Left renal pelvis (tissue), 4 donors: ENCODE data around the gene RNU1-2. TPM values are rescaled to one million over a fixed set of nuclear protein-coding genes. Genes with fewer than 3 reads are reported as not detected.
"Not testable (repeated sequence)": the region's sequence is repeated elsewhere in the genome, so short reads cannot be mapped to it uniquely, and the experiment has no call there.

Source experiments
- DNase-seq, 4 donors: peaks; one replicate each; pipeline ENCODE4 v3.0.0-alpha.2; 2013; ENCODE audit warnings: low read depth in 4 of 4, low spot score in 3 of 4
- polyA plus RNA-seq, 4 donors: library from polyadenylated mRNA; unstranded; fragments of 120-200 nt; gene quantifications; one replicate each; pipeline ENCODE4 v1.2.1, GENCODE V29; 2013; ENCODE audit not compliant: insufficient read length in 4 of 4

Gene RNU1-2
- polyA plus RNA-seq = not detected

DNA sequence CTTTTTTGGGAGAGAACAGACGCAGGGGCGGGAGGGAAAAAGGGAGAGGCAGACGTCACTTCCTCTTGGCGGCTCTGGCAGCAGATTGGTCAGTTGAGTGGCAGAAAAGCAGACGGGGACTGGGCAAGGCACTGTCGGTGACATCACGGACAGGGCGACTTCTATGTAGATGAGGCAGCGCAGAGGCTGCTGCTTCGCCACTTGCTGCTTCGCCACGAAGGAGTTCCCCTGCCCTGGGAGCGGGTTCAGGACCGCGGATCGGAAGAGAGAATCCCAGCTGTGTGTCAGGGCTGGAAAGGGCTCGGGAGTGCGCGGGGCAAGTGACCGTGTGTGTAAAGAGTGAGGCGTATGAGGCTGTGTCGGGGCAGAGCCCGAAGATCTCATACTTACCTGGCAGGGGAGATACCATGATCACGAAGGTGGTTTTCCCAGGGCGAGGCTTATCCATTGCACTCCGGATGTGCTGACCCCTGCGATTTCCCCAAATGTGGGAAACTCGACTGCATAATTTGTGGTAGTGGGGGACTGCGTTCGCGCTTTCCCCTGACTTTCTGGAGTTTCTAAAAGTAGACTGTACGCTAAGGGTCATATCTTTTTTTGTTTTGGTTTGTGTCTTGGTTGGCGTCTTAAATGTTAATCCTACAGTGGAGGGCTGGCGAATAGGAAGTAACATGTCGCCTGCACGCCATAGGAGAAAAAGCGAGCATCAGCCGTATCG, at the start of gene RNU1-2:
Gene RNU1-2, plus strand, starts transcription at position 383 of the 718 bp plus-strand sequence.
- peak in 3 of 4 donors; percentile 93 to 98 (median 96) for DNase-seq

DNA sequence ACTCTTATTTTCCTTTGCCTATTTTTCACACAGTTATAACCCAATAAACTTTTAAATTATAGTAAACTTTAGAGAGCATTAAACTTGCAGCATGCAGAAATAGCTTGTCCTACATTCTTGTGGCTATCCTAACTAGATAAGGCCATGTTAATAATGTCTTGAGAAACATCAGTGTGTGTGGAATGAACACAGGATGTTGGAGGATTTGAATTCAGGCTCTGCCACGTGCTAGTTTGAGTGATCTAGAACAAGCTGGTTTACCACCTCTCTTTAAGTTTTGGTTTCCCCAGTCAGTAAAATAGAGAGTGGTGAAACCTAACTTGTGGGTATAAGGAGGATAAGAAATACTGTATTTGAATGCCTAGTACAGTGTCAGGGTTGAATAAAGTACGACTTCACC, 39.6 kb upstream of the RNU1-2 start:
- not testable (repeated sequence) for DNase-seq

GRCh38 chr1:16859167-16860041, 36.4 kb upstream of the RNU1-2 start:
- not testable (repeated sequence) for DNase-seq

DNA sequence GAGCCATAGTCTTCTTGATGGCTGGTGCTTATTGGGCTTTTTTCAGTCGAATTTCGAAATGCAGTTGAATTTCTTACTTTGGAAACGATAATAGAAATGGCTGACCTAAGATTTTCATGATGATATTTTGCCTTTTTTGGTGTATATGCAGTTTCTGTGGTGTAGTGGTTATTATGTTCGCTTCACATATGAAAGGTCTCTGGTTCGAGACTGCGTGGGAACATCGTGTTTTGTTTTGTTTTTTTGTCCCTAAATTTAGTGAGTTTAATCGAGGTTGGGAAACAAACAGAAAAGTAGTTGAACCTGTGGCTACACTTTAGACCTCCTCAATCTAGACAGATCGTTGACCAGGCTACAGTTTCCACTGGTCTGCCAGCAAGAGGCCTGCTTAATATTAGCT, 35.7 kb upstream of the RNU1-2 start:
- not testable (repeated sequence) for DNase-seq

GRCh38 chr1:16861832-16862245, 33.9 kb upstream of the RNU1-2 start:
- not testable (repeated sequence) for DNase-seq

DNA sequence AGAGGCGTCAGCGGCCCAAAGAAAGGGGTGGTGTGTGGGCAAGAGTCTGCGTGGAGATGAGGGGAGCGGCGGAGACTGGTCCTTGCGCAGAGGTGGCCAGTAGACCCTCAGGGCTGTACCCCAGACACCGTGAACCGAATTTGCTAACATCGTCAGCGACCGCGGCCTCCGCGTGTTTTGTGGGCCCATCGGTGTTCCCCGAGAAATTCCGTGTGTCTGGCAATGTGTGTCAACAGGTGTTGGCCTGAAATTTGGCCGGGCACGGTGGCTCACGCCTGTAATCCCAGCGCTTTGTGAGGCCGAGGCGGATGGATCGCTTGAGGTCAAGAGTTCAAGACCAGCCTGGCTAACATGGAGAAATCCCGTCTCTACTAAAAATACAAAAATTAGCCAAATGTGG, 33.4 kb upstream of the RNU1-2 start:
- not testable (repeated sequence) for DNase-seq

DNA sequence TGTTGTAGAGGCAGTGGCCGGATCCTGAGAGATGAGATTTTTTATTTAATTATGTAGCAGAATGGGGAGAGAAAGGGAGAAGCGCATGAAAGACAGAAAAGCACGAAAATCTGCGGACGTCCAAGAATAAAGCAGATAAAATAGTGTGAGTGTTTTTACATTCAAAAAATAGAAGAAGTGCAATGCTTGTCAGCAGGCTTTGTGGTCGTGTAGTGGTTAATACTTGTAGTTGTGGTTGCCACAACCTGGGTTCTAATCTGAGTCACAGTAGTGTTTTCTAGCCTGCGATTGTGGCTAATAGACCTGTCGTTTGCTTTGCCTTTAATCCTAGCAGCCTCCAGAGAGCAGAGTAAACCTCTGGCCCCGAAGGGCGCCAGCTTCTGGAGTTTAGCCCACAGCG, 32.8 kb upstream of the RNU1-2 start:
- DNase-seq = not testable (repeated sequence)

DNA sequence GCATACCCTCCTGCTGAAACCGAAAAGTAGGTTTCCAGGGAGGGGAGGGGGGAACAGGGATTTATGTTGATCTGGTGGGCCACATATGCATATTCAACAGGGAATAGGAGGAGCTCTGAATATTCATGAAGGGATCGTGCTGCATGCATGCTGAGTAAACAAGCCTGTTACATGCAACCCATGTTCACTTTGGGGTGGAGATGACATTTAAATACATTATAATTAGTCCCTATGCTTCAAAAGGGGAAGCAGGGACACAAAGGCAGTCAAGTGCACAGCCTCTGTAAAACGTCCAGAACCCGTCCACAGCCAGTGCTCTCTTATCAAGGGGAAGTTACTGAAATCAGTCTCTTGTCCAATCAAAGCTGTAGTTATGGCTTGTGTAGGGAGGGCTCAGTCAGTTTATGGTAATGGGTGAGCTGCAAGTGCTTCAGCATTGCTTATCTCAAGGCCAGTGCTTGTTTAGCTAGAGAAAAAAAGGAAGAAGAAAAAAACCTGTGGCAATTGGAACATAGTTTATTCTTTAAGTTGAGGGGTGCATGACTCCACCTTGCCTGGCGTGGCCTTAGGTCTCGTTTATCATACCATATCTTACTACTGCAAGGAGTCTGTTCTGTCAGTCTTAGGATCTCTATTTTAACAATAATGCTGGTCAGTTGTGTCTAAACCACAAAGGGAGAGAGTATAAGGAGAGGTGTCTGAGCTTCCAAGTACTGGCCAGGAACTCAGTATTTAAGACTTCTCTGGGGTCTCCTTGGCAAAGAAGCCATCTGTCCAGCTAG, 28.7 kb upstream of the RNU1-2 start:
- DNase-seq = not testable (repeated sequence)

GRCh38 chr1:16868787-16869186, 27.0 kb upstream of the RNU1-2 start:
- DNase-seq = not testable (repeated sequence)

- DNase-seq = not testable (repeated sequence)
Observed at GRCh38 chr1:16869996-16870395, 25.8 kb upstream of the RNU1-2 start.

GRCh38 chr1:16871171-16871570, 24.6 kb upstream of the RNU1-2 start:
- not testable (repeated sequence) for DNase-seq

- peak in 1 of 4 donors; percentile 64 for DNase-seq
Observed at GRCh38 chr1:16872152-16873075, 23.4 kb upstream of the RNU1-2 start.

DNA sequence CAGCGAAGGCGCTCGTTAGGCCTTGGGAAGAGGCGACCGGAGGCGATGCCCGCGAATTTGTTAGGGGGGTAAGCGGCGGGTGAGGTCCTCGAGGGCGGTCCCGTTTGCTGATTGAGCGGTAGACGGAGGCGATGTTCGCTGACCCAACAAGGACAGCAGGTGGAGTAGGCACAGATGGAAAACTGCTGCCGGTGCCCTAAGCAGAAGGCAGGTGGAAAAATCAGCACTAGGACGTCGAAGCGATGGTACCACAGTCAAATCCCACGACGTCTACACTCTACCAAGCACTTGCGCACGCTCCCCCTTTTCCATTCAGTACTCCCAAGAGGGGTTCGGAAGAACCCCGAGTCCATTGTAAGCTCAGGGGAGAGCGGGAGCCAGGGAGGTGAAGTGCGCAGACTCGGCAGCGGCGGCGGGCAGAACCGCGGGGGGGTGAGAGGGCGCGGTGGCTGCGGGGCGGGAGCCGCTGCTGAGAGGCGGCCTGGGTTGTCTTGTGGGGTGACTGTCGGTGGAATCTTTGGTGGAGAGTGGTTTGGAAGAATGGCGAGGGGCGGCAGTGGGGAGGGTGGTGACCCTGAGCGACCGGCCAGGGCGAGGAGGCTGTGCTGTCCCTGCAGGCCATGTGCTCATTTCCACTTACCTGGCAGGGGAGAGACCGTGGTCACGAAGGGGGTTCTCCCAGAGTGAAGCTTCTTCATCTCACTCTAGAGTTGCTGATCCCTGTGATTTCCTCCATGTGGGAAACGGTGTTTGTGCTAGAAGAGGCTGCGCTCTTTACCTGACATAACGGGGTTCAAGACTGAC, 22.5 kb upstream of the RNU1-2 start:
- not testable (repeated sequence) for DNase-seq

- DNase-seq = not testable (repeated sequence)
Observed at GRCh38 chr1:16874968-16875765, 20.6 kb upstream of the RNU1-2 start.

- DNase-seq = not testable (repeated sequence)
Observed at GRCh38 chr1:16881742-16882141, 14.0 kb upstream of the RNU1-2 start.

GRCh38 chr1:16882986-16883385, 12.8 kb upstream of the RNU1-2 start:
- DNase-seq = no peak

DNA sequence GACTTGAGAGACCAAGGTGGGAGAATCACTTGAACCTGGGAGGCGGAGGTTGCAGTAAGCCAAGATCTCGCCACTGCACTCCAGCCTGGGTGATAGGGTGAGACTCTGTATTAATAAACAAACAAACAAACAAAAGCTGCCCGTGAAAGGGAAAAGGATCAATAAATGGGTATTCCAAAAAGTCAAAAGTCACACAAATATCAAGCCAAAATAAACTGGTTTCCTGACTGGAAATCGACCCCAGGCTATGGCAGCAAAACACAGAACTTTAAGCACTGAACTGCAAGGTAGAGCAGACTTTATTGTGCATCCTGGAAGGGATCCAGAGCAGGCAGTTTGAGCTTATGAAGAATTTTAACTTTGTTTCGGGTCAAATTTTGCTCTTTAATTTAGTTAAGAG, 11.3 kb upstream of the RNU1-2 start:
- not testable (repeated sequence) for DNase-seq
